SH-SY5Y (cell line): Measurements from ENCODE around the gene SIMC1.

ENCODE experiments used
- GATA2 ChIP-seq: IDR thresholded peaks from 2 replicates; pipeline ENCODE4 v1.6.1; 2011; ENCODE audit warnings: mild to moderate bottlenecking, low read depth, low read length
- GATA3 ChIP-seq: IDR thresholded peaks from 2 replicates; pipeline ENCODE4 v1.6.1; 2011; ENCODE audit warnings: low read depth, mild to moderate bottlenecking, low read length, moderate library complexity

GRCh38 chr5:176356179-176356566 is 117.9 kb downstream of the SIMC1 start:
- TF ChIP-seq GATA2 (no peak), GATA3 (no peak)
